ENCODE results near the gene RERG.

The RERG gene

DNA sequence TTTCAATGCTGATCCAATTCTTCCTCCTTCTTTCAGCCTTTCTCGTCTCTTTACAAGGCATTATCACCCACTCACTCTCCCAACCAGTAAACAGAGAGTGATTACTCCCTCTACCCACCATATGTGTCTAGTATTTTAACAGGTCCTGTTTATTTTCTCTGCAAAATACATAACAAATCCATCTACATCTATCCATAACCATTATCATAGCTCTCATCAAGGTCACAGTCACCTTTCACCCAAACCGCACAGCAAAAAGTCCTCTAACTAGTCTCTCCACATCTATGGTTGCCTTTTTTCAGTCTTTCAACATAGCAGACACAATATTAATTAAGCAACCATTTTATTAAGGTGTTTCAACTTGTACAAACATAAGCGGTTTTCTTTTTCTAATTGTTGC lies 21.9 kb upstream of the RERG start:
- Histone ChIP-seq H3K9ac (ENCODE audit: low read length) (no peak overlapping the region), H3F3A (ENCODE audit: insufficient read depth) (no peaks in the 10 kb centered on the region), H3K4me3 (ENCODE audit: insufficient read depth, low read length, poor library complexity, severe bottlenecking) (no peak overlapping the region), H3K27ac (ENCODE audit: low read depth, low read length) (no peak overlapping the region), H3K9me3 (ENCODE audit: insufficient read depth, low read length) (no peaks in the 10 kb centered on the region), H3K4me2 (ENCODE audit: low read depth, low read length, poor library complexity, severe bottlenecking) (no peak overlapping the region), H2AFZ (ENCODE audit: low read depth, low read length, severe bottlenecking) (no peak overlapping the region), H4K20me1 (ENCODE audit: low read depth, low read length) (no peaks in the 10 kb centered on the region), H3K36me3 (ENCODE audit: low read length) (no peaks in the 10 kb centered on the region), H3K9me2 (replicated peaks; ENCODE audit: insufficient read depth, low read length) (no peaks in the 10 kb centered on the region), H3K79me2 (ENCODE audit: insufficient read depth, low read length) (no peaks in the 10 kb centered on the region), H3K27me3 (ENCODE audit: low read length) (peaks cover 3% of the 10 kb centered on the region; the same call in 1 of the 2 replicates)
- TF ChIP-seq EZH2phosphoT487 (conservative IDR thresholded peaks at IDR 0.05; ENCODE audit: low read length), result no peak
- TF ChIP-seq, protein P1, sequence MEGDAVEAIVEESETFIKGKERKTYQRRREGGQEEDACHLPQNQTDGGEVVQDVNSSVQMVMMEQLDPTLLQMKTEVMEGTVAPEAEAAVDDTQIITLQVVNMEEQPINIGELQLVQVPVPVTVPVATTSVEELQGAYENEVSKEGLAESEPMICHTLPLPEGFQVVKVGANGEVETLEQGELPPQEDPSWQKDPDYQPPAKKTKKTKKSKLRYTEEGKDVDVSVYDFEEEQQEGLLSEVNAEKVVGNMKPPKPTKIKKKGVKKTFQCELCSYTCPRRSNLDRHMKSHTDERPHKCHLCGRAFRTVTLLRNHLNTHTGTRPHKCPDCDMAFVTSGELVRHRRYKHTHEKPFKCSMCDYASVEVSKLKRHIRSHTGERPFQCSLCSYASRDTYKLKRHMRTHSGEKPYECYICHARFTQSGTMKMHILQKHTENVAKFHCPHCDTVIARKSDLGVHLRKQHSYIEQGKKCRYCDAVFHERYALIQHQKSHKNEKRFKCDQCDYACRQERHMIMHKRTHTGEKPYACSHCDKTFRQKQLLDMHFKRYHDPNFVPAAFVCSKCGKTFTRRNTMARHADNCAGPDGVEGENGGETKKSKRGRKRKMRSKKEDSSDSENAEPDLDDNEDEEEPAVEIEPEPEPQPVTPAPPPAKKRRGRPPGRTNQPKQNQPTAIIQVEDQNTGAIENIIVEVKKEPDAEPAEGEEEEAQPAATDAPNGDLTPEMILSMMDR (IDR thresholded peaks at IDR 0.05; ENCODE audit: insufficient read depth, low read length, poor library complexity, severe bottlenecking), result no peak

DNA sequence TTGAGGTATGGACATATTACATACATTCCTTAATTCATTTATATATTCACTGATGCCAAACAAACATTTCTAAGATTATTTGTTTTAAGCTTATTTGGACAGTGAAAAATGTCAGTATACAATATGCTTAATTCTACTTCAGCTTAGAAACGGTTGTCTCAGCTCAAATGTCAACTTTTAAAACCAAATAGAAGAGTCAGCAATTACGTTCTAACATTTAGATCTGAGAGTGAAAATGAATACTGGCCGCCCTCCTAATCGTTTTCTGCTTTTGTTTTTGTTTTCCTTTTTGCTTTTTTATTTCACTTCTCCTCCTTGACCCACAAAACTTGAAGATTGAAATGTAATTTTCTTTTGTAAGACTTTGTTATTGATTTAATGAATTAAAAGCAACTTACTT lies 19.7 kb upstream of the RERG start:
- Histone ChIP-seq H3K4me3 (ENCODE audit: insufficient read depth, low read length, poor library complexity, severe bottlenecking) (no peak overlapping the region), H3K9ac (ENCODE audit: low read length) (no peak overlapping the region), H3K27me3 (ENCODE audit: low read length) (peaks cover 3% of the 10 kb centered on the region; the same call in 1 of the 2 replicates), H3K79me2 (ENCODE audit: insufficient read depth, low read length) (no peaks in the 10 kb centered on the region), H2AFZ (ENCODE audit: low read depth, low read length, severe bottlenecking) (no peak overlapping the region), H3K4me2 (ENCODE audit: low read depth, low read length, poor library complexity, severe bottlenecking) (no peak overlapping the region), H3F3A (ENCODE audit: insufficient read depth) (no peaks in the 10 kb centered on the region), H3K27ac (ENCODE audit: low read depth, low read length) (no peak overlapping the region), H3K9me2 (replicated peaks; ENCODE audit: insufficient read depth, low read length) (no peaks in the 10 kb centered on the region), H4K20me1 (ENCODE audit: low read depth, low read length) (no peaks in the 10 kb centered on the region), H3K9me3 (ENCODE audit: insufficient read depth, low read length) (no peaks in the 10 kb centered on the region), H3K36me3 (ENCODE audit: low read length) (no peaks in the 10 kb centered on the region)
- TF ChIP-seq, protein P1 (IDR thresholded peaks at IDR 0.05; ENCODE audit: insufficient read depth, low read length, poor library complexity, severe bottlenecking), result no peak
- TF ChIP-seq EZH2phosphoT487 (conservative IDR thresholded peaks at IDR 0.05; ENCODE audit: low read length), result no peak

DNA sequence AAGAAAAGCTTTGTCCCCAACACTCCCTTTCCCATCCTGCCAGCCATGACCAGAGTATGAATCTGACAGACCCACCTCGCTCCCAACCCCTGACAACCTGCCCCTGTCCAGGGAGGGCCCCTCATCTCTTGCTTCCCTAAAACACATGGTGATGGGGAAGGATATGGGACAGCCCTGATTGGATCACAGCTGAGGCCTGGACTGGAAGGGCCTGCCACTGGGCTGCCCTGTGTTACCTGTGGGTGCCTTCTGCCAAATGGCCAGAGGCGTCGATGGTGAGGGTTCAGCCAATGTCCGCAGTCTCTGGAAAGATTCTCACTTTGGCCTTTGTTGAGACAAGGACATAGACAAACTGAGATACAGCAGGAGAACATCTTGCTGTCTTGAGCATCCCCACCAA lies 13.3 kb upstream of the RERG start:
- Histone ChIP-seq H3K79me2 (ENCODE audit: insufficient read depth, low read length) (no peaks in the 10 kb centered on the region), H4K20me1 (ENCODE audit: low read depth, low read length) (no peaks in the 10 kb centered on the region), H2AFZ (ENCODE audit: low read depth, low read length, severe bottlenecking) (no peak overlapping the region), H3K36me3 (ENCODE audit: low read length) (no peaks in the 10 kb centered on the region), H3K9me3 (ENCODE audit: insufficient read depth, low read length) (no peaks in the 10 kb centered on the region), H3K27ac (ENCODE audit: low read depth, low read length) (no peak overlapping the region), H3K27me3 (ENCODE audit: low read length) (no peaks in the 10 kb centered on the region), H3F3A (ENCODE audit: insufficient read depth) (no peaks in the 10 kb centered on the region), H3K4me3 (ENCODE audit: insufficient read depth, low read length, poor library complexity, severe bottlenecking) (no peak overlapping the region), H3K9me2 (replicated peaks; ENCODE audit: insufficient read depth, low read length) (no peaks in the 10 kb centered on the region), H3K4me2 (ENCODE audit: low read depth, low read length, poor library complexity, severe bottlenecking) (no peak overlapping the region), H3K9ac (ENCODE audit: low read length) (no peak overlapping the region)
- TF ChIP-seq, protein P1 (IDR thresholded peaks at IDR 0.05; ENCODE audit: insufficient read depth, low read length, poor library complexity, severe bottlenecking), result no peak
- TF ChIP-seq EZH2phosphoT487 (conservative IDR thresholded peaks at IDR 0.05; ENCODE audit: low read length), result no peak

Data from SU-DHL-6 (cell line).